Brain microvascular endothelial cell (primary cell): ENCODE results near the gene ADAMTS4.

Experiments
- DNase-seq: peaks from one replicate; pipeline ENCODE4 v3.0.0-alpha.2; 2020
- H3K27ac ChIP-seq: fragments of 250-450 bp; sonication (Bioruptor Pico); 2 replicates; pipeline ENCODE4 v1.5.1; 2020; ENCODE audit warnings: mild to moderate bottlenecking, moderate library complexity
- H3K27me3 ChIP-seq: fragments of 250-450 bp; sonication (Bioruptor Pico); replicated peaks from 2 replicates; pipeline ENCODE4 v1.5.1; 2020; ENCODE audit warnings: mild to moderate bottlenecking
- H3K36me3 ChIP-seq: fragments of 250-450 bp; sonication (Bioruptor Pico); replicated peaks from 2 replicates; pipeline ENCODE4 v1.5.1; 2020; ENCODE audit warnings: mild to moderate bottlenecking
- H3K4me3 ChIP-seq: 2 replicates; pipeline ENCODE4 v1.5.1; 2011; ENCODE audit warnings: low read depth, mild to moderate bottlenecking, control low read depth, low read length, moderate library complexity
- in situ Hi-C: cut with HindIII; loops from 2 replicates; pipeline ENCODE4 v1.10.0; 2017; ENCODE audit warnings: low sequenced_read_pairs, low pct_ligation_motif_present
- TF ChIP-seq, protein P1 (sequence below): IDR thresholded peaks from 2 replicates; pipeline ENCODE4 v1.5.1; 2011; ENCODE audit warnings: low read depth, mild to moderate bottlenecking, moderate library complexity, low read length, control low read depth, inconsistent platforms; ENCODE audit errors: missing control alignments

ADAMTS4 gene

DNA sequence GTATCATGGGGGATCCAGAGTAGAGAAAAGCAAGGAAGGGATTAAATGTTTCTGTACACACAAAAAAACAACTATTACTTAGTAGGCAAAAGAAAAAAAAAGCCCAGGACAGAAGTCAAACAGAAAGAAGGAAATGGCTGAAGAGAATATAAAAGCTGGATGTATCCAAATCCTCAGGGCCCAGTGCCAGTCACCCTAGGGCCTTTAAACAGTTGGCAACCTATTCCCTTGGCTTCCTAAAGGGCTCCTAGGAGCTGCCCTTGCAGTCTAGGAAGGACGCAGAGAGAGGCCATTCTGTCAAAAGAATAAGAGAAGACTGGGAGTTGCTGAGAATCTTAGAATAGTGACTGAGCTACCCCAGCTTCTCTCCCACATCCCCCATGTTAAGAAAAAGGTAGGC, 26.5 kb downstream of the ADAMTS4 start:
- no peak for DNase-seq
- Histone ChIP-seq H3K36me3 (peaks cover 53% of the 10 kb centered on the region), H3K4me3 (no peak overlapping the region), H3K27me3 (no peaks in the 10 kb centered on the region), H3K27ac (peak overlapping the region; percentile 84)
- in situ Hi-C loops = no loop called here
- TF ChIP-seq, protein P1, sequence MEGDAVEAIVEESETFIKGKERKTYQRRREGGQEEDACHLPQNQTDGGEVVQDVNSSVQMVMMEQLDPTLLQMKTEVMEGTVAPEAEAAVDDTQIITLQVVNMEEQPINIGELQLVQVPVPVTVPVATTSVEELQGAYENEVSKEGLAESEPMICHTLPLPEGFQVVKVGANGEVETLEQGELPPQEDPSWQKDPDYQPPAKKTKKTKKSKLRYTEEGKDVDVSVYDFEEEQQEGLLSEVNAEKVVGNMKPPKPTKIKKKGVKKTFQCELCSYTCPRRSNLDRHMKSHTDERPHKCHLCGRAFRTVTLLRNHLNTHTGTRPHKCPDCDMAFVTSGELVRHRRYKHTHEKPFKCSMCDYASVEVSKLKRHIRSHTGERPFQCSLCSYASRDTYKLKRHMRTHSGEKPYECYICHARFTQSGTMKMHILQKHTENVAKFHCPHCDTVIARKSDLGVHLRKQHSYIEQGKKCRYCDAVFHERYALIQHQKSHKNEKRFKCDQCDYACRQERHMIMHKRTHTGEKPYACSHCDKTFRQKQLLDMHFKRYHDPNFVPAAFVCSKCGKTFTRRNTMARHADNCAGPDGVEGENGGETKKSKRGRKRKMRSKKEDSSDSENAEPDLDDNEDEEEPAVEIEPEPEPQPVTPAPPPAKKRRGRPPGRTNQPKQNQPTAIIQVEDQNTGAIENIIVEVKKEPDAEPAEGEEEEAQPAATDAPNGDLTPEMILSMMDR = no peak

DNA sequence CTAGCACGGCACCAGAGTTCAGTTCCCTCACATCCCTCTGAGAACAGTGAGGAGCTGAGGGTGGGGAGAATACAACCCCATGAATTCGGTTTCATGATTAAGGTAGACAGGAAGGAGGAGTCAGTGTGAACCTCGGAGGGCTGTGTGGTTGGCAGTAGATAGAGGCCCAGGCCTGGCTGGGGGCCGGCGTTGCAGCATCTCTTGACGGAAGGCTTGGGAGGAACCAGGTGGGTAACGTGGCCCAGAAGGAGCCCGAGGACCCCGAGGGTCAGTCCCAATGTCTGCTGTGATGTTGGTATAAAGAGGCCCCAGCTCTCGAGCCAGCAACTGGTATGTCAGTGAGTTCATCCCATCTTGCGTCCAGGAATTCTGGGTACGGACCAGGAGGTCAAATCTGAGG, 27.2 kb downstream of the ADAMTS4 start:
- H3K27me3 ChIP-seq = no peaks in the 10 kb centered on the region
- TF ChIP-seq, protein P1 = no peak
- H3K4me3 ChIP-seq = no peak overlapping the region
- H3K36me3 ChIP-seq = peaks cover 53% of the 10 kb centered on the region
- H3K27ac ChIP-seq = no peak overlapping the region
- in situ Hi-C loops = no loop called here
- no peak for DNase-seq

DNA sequence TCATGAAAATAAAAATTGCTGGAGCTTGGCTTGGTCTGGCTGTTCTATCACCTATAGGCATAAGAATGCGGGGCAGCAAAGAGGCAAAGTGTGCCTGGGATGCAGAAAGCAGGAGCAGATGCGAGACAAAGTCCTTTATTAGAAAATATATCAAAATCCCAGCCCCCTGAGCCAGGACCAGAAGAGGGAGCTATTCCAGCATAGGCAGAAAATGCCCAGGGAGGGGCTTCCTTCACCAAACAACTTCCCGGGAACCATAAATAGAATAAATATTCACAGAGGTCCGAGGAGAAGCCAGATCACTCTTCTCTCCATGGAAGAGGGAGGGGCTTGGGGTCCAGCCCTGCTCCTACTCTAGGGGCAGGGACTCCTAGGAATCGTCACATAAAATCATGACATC, 27.7 kb downstream of the ADAMTS4 start:
- Histone ChIP-seq H3K27me3 (no peaks in the 10 kb centered on the region), H3K27ac (no peak overlapping the region), H3K36me3 (peaks cover 53% of the 10 kb centered on the region), H3K4me3 (no peak overlapping the region)
- TF ChIP-seq, protein P1 = peak; percentile 61
- DNase-seq = no peak
- in situ Hi-C loops = no loop called here

DNA sequence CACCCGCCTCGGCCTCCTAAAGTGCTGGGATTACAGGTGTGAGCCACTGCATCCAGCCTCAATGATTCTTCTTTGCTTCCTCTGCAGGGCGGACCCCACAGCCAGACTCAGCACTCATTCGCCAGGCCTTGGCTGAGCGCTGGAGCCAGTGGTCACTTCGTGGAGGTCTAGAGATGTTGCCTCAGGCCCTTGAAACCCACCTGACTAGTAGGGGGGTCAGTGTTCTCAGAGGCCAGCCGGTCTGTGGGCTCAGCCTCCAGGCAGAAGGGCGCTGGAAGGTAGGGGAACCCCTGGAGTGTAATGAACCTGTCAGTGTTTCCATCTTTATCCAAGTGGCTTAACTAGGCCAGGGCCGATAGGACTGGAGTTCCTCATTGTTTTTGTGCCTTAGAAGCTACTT, 29.9 kb downstream of the ADAMTS4 start:
- peaks cover 42% of the 10 kb centered on the region for H3K36me3 ChIP-seq
- H3K27ac ChIP-seq = no peak overlapping the region
- no peak for DNase-seq
- in situ Hi-C loops = no loop called here
- H3K4me3 ChIP-seq = no peak overlapping the region
- TF ChIP-seq, protein P1 = no peak
- no peaks in the 10 kb centered on the region for H3K27me3 ChIP-seq

DNA sequence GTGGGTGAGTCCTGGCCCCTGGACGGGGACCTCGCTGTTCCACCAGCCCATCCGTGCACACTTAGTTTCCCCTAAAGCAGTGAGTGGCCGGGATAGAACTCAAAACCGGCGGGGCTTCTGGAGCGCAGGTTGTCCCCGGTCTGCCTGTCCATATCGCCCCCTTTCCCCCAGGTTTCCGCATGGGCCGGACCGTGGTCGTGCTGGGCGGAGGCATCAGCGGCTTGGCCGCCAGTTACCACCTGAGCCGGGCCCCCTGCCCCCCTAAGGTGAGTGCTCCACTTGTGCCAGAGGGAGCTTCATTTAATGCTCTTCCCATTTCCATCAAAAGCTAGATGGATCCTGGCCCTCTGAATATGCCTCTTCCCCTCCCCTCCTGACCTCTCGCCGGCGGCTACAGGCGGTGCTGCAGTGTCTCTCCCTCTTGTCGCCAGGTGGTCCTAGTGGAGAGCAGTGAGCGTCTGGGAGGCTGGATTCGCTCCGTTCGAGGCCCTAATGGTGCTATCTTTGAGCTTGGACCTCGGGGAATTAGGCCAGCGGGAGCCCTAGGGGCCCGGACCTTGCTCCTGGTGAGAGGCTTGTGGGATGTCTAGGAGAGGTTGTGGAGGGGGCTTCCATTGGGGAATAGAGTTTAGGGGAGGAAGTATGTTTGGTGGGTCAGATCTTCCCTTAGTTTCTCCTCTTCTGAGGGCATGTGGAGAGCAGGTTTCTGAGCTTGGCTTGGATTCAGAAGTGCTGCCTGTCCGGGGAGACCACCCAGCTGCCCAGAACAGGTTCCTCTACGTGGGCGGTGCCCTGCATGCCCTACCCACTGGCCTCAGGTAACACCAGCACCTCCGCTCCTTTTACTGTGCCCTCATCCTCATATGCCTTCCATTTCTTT, 31.9 kb downstream of the ADAMTS4 start:
- H3K36me3 ChIP-seq = peaks cover 27% of the 10 kb centered on the region
- H3K27me3 ChIP-seq = no peaks in the 10 kb centered on the region
- H3K4me3 ChIP-seq = peak overlapping the region; percentile 79
- TF ChIP-seq, protein P1 = no peak
- in situ Hi-C loops = no loop called here
- DNase-seq = no peak
- peak overlapping the region; percentile 94 for H3K27ac ChIP-seq
